H9 (cell line): ENCODE data around the gene CCDC185. TPM values are rescaled to one million over a fixed set of nuclear protein-coding genes. Genes with fewer than 3 reads are reported as not detected.

Experiments used
- DNase-seq: peaks from one replicate; pipeline ENCODE4 v3.0.0-alpha.2; 2017
- H2AFZ ChIP-seq: one replicate; pipeline ENCODE4 v1.6.1; 2013; ENCODE audit warnings: mild to moderate bottlenecking, low read length, control low read depth, moderate library complexity
- H2AK5ac ChIP-seq: 2 replicates; pipeline ENCODE4 v1.6.1; 2013; ENCODE audit warnings: low read length, control low read depth, mixed read lengths; ENCODE audit not compliant: insufficient read length
- H2BK120ac ChIP-seq: one replicate; pipeline ENCODE4 v1.6.1; 2013; ENCODE audit warnings: low read depth, mild to moderate bottlenecking, low read length, control low read depth, inconsistent platforms; ENCODE audit not compliant: poor library complexity, severe bottlenecking
- H2BK12ac ChIP-seq: 2 replicates; pipeline ENCODE4 v1.6.1; 2013; ENCODE audit warnings: low read length, control low read depth, mixed read lengths, low read depth; ENCODE audit not compliant: insufficient read length
- H2BK15ac ChIP-seq: 2 replicates; pipeline ENCODE4 v1.6.1; 2013; ENCODE audit warnings: low read depth, low read length, control low read depth
- H2BK20ac ChIP-seq: one replicate; pipeline ENCODE4 v1.6.1; 2013; ENCODE audit warnings: low read depth, mild to moderate bottlenecking, low read length, control low read depth, inconsistent platforms; ENCODE audit not compliant: poor library complexity, severe bottlenecking
- H2BK5ac ChIP-seq: 2 replicates; pipeline ENCODE4 v1.6.1; 2013; ENCODE audit warnings: low read length, control low read depth, mixed read lengths; ENCODE audit not compliant: insufficient read length
- H3K14ac ChIP-seq: 2 replicates; pipeline ENCODE4 v1.6.1; 2013; ENCODE audit warnings: low read length, control low read depth; ENCODE audit not compliant: insufficient read depth
- H3K18ac ChIP-seq: 2 replicates; pipeline ENCODE4 v1.6.1; 2013; ENCODE audit warnings: low read depth, mild to moderate bottlenecking, mixed read lengths, low read length, control low read depth; ENCODE audit not compliant: insufficient read length
- H3K23ac ChIP-seq: 2 replicates; pipeline ENCODE4 v1.6.1; 2013; ENCODE audit warnings: low read length, control low read depth, mixed read lengths, low read depth; ENCODE audit not compliant: insufficient read length
- H3K23me2 ChIP-seq: 2 replicates; pipeline ENCODE4 v1.6.1; 2013; ENCODE audit warnings: low read depth, mild to moderate bottlenecking, mixed read lengths, low read length, control low read depth; ENCODE audit not compliant: insufficient read length, poor library complexity, severe bottlenecking
- H3K27ac ChIP-seq: 2 replicates; pipeline ENCODE4 v1.5.1; 2013; ENCODE audit warnings: low read length, control low read depth, mixed read lengths, low read depth; ENCODE audit not compliant: insufficient read length
- H3K27me3 ChIP-seq: 2 replicates; pipeline ENCODE4 v1.6.1; 2013; ENCODE audit warnings: low read length, control low read depth, inconsistent platforms; ENCODE audit not compliant: insufficient read depth
- H3K4ac ChIP-seq: 2 replicates; pipeline ENCODE4 v1.6.1; 2013; ENCODE audit warnings: low read depth, mild to moderate bottlenecking, control low read depth, inconsistent platforms, low read length, moderate library complexity
- H3K4me1 ChIP-seq: 2 replicates; pipeline ENCODE4 v1.6.1; 2013; ENCODE audit warnings: low read length, control low read depth, inconsistent platforms; ENCODE audit not compliant: insufficient read depth
- H3K4me2 ChIP-seq: 2 replicates; pipeline ENCODE4 v1.6.1; 2013; ENCODE audit warnings: low read length, control low read depth, mixed read lengths; ENCODE audit not compliant: insufficient read length, insufficient read depth
- H3K56ac ChIP-seq: 2 replicates; pipeline ENCODE4 v1.6.1; 2013; ENCODE audit warnings: low read depth, mild to moderate bottlenecking, mixed read lengths, low read length, control low read depth; ENCODE audit not compliant: insufficient read length
- H3K79me1 ChIP-seq: 2 replicates; pipeline ENCODE4 v1.6.1; 2013; ENCODE audit warnings: low read depth, mild to moderate bottlenecking, moderate library complexity, low read length, control low read depth, inconsistent platforms; ENCODE audit not compliant: insufficient read depth, poor library complexity, severe bottlenecking
- H3K79me2 ChIP-seq: 2 replicates; pipeline ENCODE4 v1.6.1; 2013; ENCODE audit warnings: low read length, control low read depth, inconsistent platforms; ENCODE audit not compliant: insufficient read depth
- H3K9ac ChIP-seq: 2 replicates; pipeline ENCODE4 v1.6.1; 2013; ENCODE audit warnings: low read length, control low read depth, mixed read lengths; ENCODE audit not compliant: insufficient read length; ENCODE audit errors: extremely low read depth
- H3K9me3 ChIP-seq: one replicate; pipeline ENCODE4 v1.6.1; 2013; ENCODE audit warnings: low read depth, low read length, inconsistent platforms; ENCODE audit not compliant: control insufficient read depth
- H3T11ph ChIP-seq: one replicate; pipeline ENCODE4 v1.6.1; 2013; ENCODE audit warnings: mild to moderate bottlenecking, low read length, control low read depth, inconsistent platforms
- H4K20me1 ChIP-seq: one replicate; pipeline ENCODE4 v1.6.1; 2013; ENCODE audit not compliant: control insufficient read depth, insufficient read length, insufficient read depth
- H4K5ac ChIP-seq: 2 replicates; pipeline ENCODE4 v1.6.1; 2013; ENCODE audit warnings: low read depth, mild to moderate bottlenecking, mixed read lengths, low read length, control low read depth; ENCODE audit not compliant: insufficient read length
- H4K8ac ChIP-seq: replicated peaks from 2 replicates; pipeline ENCODE4 v1.6.1; 2013; ENCODE audit warnings: low read length, control low read depth, mixed read lengths, low read depth; ENCODE audit not compliant: insufficient read length
- H4K91ac ChIP-seq: 2 replicates; pipeline ENCODE4 v1.6.1; 2013; ENCODE audit warnings: low read depth, mild to moderate bottlenecking, moderate library complexity, mixed read lengths, low read length, control low read depth; ENCODE audit not compliant: insufficient read length
- H3K27ac Mint-ChIP-seq, 3 experiments: 2 replicates in 2 of 3; 3 replicates in 1 of 3; pipeline ENCODE4 v1.8.0; 2020 to 2021; ENCODE audit warnings: mixed read lengths in 3 of 3, mild to moderate bottlenecking in 1 of 3, moderate library complexity in 1 of 3
- H3K27me3 Mint-ChIP-seq: 2 replicates; pipeline ENCODE4 v1.8.0; 2021; ENCODE audit warnings: low read depth, mild to moderate bottlenecking, moderate library complexity, mixed read lengths
- H3K36me3 Mint-ChIP-seq, 3 experiments: 2 replicates in 2 of 3; 3 replicates in 1 of 3; pipeline ENCODE4 v1.8.0; 2020 to 2021; ENCODE audit warnings: low read depth in 3 of 3, mixed read lengths in 3 of 3; ENCODE audit not compliant: insufficient read depth in 1 of 3
- H3K4me1 Mint-ChIP-seq, 2 experiments: 2 replicates each; pipeline ENCODE4 v1.8.0; 2020; ENCODE audit warnings: mixed read lengths in 2 of 2
- H3K4me3 Mint-ChIP-seq, 2 experiments: 2 replicates in 1 of 2; 3 replicates in 1 of 2; pipeline ENCODE4 v1.8.0; 2020 to 2021; ENCODE audit warnings: mild to moderate bottlenecking in 2 of 2, mixed read lengths in 2 of 2, moderate library complexity in 1 of 2
- H3K9me3 Mint-ChIP-seq, 2 experiments: 2 replicates in 1 of 2; 3 replicates in 1 of 2; pipeline ENCODE4 v1.8.0; 2020; ENCODE audit warnings: mild to moderate bottlenecking in 2 of 2, mixed read lengths in 2 of 2, moderate library complexity in 1 of 2
- CTCF ChIP-seq: fragments of 200-600 bp; sonication (generic); conservative IDR thresholded peaks from 3 replicates; pipeline ENCODE4 v1.8.0; 2021; ENCODE audit warnings: antibody characterized with exemption, mild to moderate bottlenecking
- WGBS: extraction: QIAGEN DNeasy Blood & Tissue Kit; methylation state at CpG from one replicate; pipeline ENCODE4 v1.1.7; 2013; ENCODE audit warnings: missing lambda C conversion rate, low lambda C conversion rate, mixed read lengths; ENCODE audit not compliant: insufficient read length; ENCODE audit errors: extremely low coverage; 5-methylcytosine and 5-hydroxymethylcytosine counted together
- total RNA-seq: library from RNA; stranded (reverse); gene quantifications from 2 replicates; pipeline ENCODE4 v1.2.1, GENCODE V29; 2021

The CCDC185 gene
- total RNA-seq, 1 experiment from 2014 or later: not detected

GRCh38 chr1:223411309-223411708 lies 18.1 kb downstream of the CCDC185 start:
- H4K20me1 ChIP-seq: no peaks in the 10 kb centered on the region
- no peak overlapping the region for H2AK5ac ChIP-seq
- H3K9ac ChIP-seq: no peak overlapping the region
- no peak overlapping the region for H3K27ac ChIP-seq
- H2BK120ac ChIP-seq: no peak overlapping the region
- H2BK12ac ChIP-seq: no peak overlapping the region
- no peak overlapping the region for H3K4ac ChIP-seq
- Mint-ChIP-seq H3K27me3 (no peaks in the 10 kb centered on the region; the same call in none of the 2 replicates), H3K4me3 (no peak overlapping the region), H3K36me3 (no peaks in the 10 kb centered on the region), H3K9me3 (peaks cover 0 to 3% of the 10 kb centered on the region in 2 experiments; a peak in 2 of 5 replicates), H3K4me1 (no peaks in the 10 kb centered on the region), H3K27ac (no peak overlapping the region)
- H3K79me1 ChIP-seq: no peaks in the 10 kb centered on the region
- H3T11ph ChIP-seq: no peak overlapping the region
- no peak for DNase-seq
- H3K18ac ChIP-seq: no peak overlapping the region
- no CpG with 5 or more reads among the region's 2 CpGs for WGBS
- H4K5ac ChIP-seq: no peak overlapping the region
- H3K4me1 ChIP-seq: no peaks in the 10 kb centered on the region
- H3K9me3 ChIP-seq: no peaks in the 10 kb centered on the region
- H3K4me2 ChIP-seq: no peak overlapping the region
- no peak overlapping the region for H2BK20ac ChIP-seq
- no peak overlapping the region for H3K56ac ChIP-seq
- no peak overlapping the region for H4K91ac ChIP-seq
- H2BK15ac ChIP-seq: no peak overlapping the region
- H2BK5ac ChIP-seq: no peak overlapping the region
- H3K27me3 ChIP-seq: no peaks in the 10 kb centered on the region
- H3K79me2 ChIP-seq: no peaks in the 10 kb centered on the region
- TF ChIP-seq CTCF: no peak
- H3K23ac ChIP-seq: no peak overlapping the region
- H2AFZ ChIP-seq: no peak overlapping the region
- H3K23me2 ChIP-seq: no peaks in the 10 kb centered on the region
- no peak overlapping the region for H4K8ac ChIP-seq
- no peak overlapping the region for H3K14ac ChIP-seq
